Smooth muscle cell of the pulmonary artery (primary cell): ENCODE measurements around the gene PADI6. TPM values are rescaled to one million over a fixed set of nuclear protein-coding genes. Genes with fewer than 3 reads are reported as not detected.

Experiments
- total RNA-seq: library from RNA; depleted of rRNA; stranded (reverse); fragments of >200 nt; gene quantifications from 2 replicates; pipeline ENCODE4 v1.2.3, GENCODE V29; 2014

PADI6 gene
- not detected in 2 replicates for total RNA-seq

GRCh38 chr1:17371896-17372295, at the start of gene PADI6:
PADI6 (plus strand) TSS chr1:17372196; CDS start chr1:17372246, 50 bp downstream.

GRCh38 chr1:17439250-17440073, 67.5 kb downstream of the PADI6 start, which contains the start of gene RCC2:
RCC2 (minus strand) TSS chr1:17439677; CDS start chr1:17438514, 1,163 bp downstream.

Other genes starting within 250 kb of the PADI6 start
- 0.07 TPM in 2 replicates for gene PADI1, start 167.1 kb upstream of the PADI6 start, total RNA-seq
- gene PADI3, start 123.1 kb upstream of the PADI6 start, total RNA-seq, result not detected in 2 replicates
- not detected in 2 replicates for gene PADI4, start 64.0 kb upstream of the PADI6 start, total RNA-seq
- 33.9 and 39.6 TPM in 2 replicates for gene RCC2, start 67.5 kb downstream of the PADI6 start, total RNA-seq
- 41.0 and 53.4 TPM in 2 replicates for gene ARHGEF10L, start 167.5 kb downstream of the PADI6 start, total RNA-seq